22Rv1 (cell line): ENCODE results near the gene LCN1.

Experiments used
- H3K27ac ChIP-seq: fragments of 450-650 bp; 2 replicates; pipeline ENCODE4 v1.5.1; 2017
- CTCF ChIP-seq: fragments of 450-650 bp; IDR thresholded peaks from 2 replicates; pipeline ENCODE4 v1.5.1; 2017; ENCODE audit warnings: mild to moderate bottlenecking
- ZFX ChIP-seq: fragments of 450-650 bp; IDR thresholded peaks from 2 replicates; pipeline ENCODE4 v1.6.1; 2017; ENCODE audit warnings: antibody characterized with exemption, borderline replicate concordance

The LCN1 gene

GRCh38 chr9:135568026-135568425 lies 46.8 kb downstream of the LCN1 start:
- TF ChIP-seq ZFX: no peak
- no peak for TF ChIP-seq CTCF
- no peak overlapping the region for H3K27ac ChIP-seq

GRCh38 chr9:135570456-135570855 lies 49.2 kb downstream of the LCN1 start:
- no peak for TF ChIP-seq ZFX
- no peak for TF ChIP-seq CTCF
- no peak overlapping the region for H3K27ac ChIP-seq

- no peak for TF ChIP-seq CTCF
- TF ChIP-seq ZFX: no peak
- H3K27ac ChIP-seq: no peak overlapping the region
Measured at GRCh38 chr9:135572233-135572632, 51.0 kb downstream of the LCN1 start.

- TF ChIP-seq CTCF: no peak
- TF ChIP-seq ZFX: no peak
- H3K27ac ChIP-seq: no peak overlapping the region
Measured at GRCh38 chr9:135573124-135573523, 51.9 kb downstream of the LCN1 start.

- H3K27ac ChIP-seq: no peak overlapping the region
Measured at GRCh38 chr9:135574331-135574730, 53.1 kb downstream of the LCN1 start.

GRCh38 chr9:135574943-135575342 lies 53.7 kb downstream of the LCN1 start:
- no peak overlapping the region for H3K27ac ChIP-seq
- TF ChIP-seq ZFX: no peak
- no peak for TF ChIP-seq CTCF

More at GRCh38 chr9:135574331-135574730, 53.1 kb downstream of the LCN1 start:
- no peak for TF ChIP-seq ZFX
- TF ChIP-seq CTCF: no peak
